ENCODE measurements around the gene TBC1D14. TPM values are rescaled to one million over a fixed set of nuclear protein-coding genes. Genes with fewer than 3 reads are reported as not detected.

TBC1D14 gene
- total and polyA plus RNA-seq, 9 of the 15 experiments (the other 6 are each of a cell fraction or from before 2014, with no cell fraction given) = 2.1 to 59.6 (median 44.8) TPM

DNA sequence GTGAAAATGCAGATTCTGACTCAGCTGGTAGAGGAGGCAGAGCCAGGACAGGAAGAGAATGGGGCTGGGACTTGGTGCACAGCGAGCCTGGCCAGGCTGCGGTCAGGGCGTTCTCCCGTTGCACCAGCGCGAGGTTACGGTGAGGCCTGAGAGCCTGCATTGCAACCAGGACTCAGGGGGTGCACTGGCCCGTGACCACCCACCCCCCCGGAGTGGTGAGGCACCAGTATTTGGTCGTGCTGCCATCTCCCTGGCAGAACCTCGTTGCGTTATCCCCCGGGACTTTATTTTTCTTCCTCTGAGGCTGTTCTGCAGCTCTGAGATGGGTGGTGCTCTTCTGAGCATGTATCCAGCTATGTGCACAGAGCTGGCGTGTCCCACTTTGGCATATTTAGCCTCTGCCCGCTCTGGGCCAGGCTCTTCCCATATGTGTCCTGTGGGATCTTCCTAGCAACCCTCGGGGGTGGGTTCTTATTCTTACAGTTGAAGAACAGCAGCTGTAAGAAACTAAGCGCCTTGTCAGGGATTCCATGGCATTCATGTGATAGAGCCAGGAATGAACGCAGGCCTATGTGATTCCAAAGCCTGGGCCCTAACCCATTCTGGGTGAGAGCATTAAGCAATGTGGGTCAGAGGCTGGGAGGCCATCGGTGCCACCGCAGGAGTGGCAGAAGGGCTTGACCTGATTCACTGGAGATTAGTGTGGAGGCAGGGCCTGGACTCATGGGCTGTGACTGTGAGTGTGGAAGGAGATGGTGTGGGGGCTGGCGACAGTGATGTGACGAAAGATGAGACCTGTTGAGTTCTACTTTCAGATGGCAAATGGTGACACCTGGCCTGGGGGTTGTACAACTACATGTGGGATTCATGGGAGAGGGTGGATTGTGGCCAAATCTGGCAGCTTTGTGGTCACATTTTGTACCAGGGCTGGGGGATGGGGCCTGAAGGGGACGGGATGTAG, 136.6 kb downstream of the TBC1D14 start:
- H3K36me3 ChIP-seq (ENCODE audit: control insufficient read depth, insufficient read depth, low read length) = peaks cover 9% of the 10 kb centered on the region; the same call in 1 of the 3 replicates
- DNase-seq (ENCODE audit: extremely low read depth in 1 of 4, low spot score in 3 of 4) (no peak), ATAC-seq (no peak), FAIRE-seq (no peak)
- no peak overlapping the region for H3K27ac ChIP-seq (ENCODE audit: extremely low read depth, low read depth, low read length)
- intact Hi-C loops (cut with micrococcal nuclease) (no loop called here), in situ Hi-C loops (cut with MboI) (no loop called here)
- H3K4me2 ChIP-seq (ENCODE audit: insufficient read depth, low read length) = no peak overlapping the region
- H3K4me3 ChIP-seq = no peak overlapping the region
- H2AFZ ChIP-seq (ENCODE audit: low read depth, low read length) = no peak overlapping the region
- H3K27me3 ChIP-seq (ENCODE audit: control insufficient read depth in 2 of 2, insufficient read depth in 2 of 2, low read length in 2 of 2) = no peaks in the 10 kb centered on the region
- 88% methylated on average over 18 of the region's 23 CpGs for WGBS (ENCODE audit: insufficient coverage, low coverage, missing lambda C conversion rate)
- H3K9me1 ChIP-seq (ENCODE audit: control insufficient read depth, insufficient read depth, low read length) = peaks cover 6% of the 10 kb centered on the region
- H4K20me1 ChIP-seq (replicated peaks; ENCODE audit: control insufficient read depth, insufficient read depth, low read length) = peaks cover 26% of the 10 kb centered on the region
- no peaks in the 10 kb centered on the region for H3K9me3 ChIP-seq (replicated peaks; ENCODE audit: control insufficient read depth, insufficient read depth, low read depth, low read length)
- ChIA-PET CTCF (ENCODE audit: low intra/inter-chr PET ratio) (no interaction called here), POLR2A (interaction anchor here (0.6 to 2.0 kb wide), 7 partner anchors 8 to 641 kb away, joined by 4 to 13 read pairs (median 5); partner anchors contain the start of gene GRPEL1)
- peak overlapping the region in 1 of 2 experiments; percentile 82; a peak in 2 of 4 replicates for H3K9ac ChIP-seq (ENCODE audit: insufficient read depth in 1 of 2, low read depth in 2 of 2, low read length in 2 of 2)
- H3K79me2 ChIP-seq (ENCODE audit: control insufficient read depth, insufficient read depth, low read length) = peaks cover 69% of the 10 kb centered on the region
- peaks cover 17 to 60% of the 10 kb centered on the region in 2 experiments; a peak in 4 of 5 replicates for H3K4me1 ChIP-seq (replicated peaks in 1 of 2; ENCODE audit: control insufficient read depth in 2 of 2, insufficient read depth in 2 of 2, low read length in 2 of 2)
- BruUV-seq (replicated peaks) = no TSS peak
- no peak for TF ChIP-seq TGIF2 (CRISPR knock-in tag; IDR thresholded peaks at IDR 0.05)
- TF ChIP-seq, protein P1, sequence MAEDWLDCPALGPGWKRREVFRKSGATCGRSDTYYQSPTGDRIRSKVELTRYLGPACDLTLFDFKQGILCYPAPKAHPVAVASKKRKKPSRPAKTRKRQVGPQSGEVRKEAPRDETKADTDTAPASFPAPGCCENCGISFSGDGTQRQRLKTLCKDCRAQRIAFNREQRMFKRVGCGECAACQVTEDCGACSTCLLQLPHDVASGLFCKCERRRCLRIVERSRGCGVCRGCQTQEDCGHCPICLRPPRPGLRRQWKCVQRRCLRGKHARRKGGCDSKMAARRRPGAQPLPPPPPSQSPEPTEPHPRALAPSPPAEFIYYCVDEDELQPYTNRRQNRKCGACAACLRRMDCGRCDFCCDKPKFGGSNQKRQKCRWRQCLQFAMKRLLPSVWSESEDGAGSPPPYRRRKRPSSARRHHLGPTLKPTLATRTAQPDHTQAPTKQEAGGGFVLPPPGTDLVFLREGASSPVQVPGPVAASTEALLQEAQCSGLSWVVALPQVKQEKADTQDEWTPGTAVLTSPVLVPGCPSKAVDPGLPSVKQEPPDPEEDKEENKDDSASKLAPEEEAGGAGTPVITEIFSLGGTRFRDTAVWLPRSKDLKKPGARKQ (CRISPR knock-in tag; IDR thresholded peaks at IDR 0.05) = no peak
- TF ChIP-seq ZFPM2 (CRISPR knock-in tag; IDR thresholded peaks at IDR 0.05) = no peak
- no peak for TF ChIP-seq TRIM24 (IDR thresholded peaks at IDR 0.05)
- no peak for TF ChIP-seq ZNF436 (CRISPR knock-in tag; IDR thresholded peaks at IDR 0.05)
- no peak for TF ChIP-seq TAL1 (IDR thresholded peaks at IDR 0.05)
- TF ChIP-seq, protein P2, sequence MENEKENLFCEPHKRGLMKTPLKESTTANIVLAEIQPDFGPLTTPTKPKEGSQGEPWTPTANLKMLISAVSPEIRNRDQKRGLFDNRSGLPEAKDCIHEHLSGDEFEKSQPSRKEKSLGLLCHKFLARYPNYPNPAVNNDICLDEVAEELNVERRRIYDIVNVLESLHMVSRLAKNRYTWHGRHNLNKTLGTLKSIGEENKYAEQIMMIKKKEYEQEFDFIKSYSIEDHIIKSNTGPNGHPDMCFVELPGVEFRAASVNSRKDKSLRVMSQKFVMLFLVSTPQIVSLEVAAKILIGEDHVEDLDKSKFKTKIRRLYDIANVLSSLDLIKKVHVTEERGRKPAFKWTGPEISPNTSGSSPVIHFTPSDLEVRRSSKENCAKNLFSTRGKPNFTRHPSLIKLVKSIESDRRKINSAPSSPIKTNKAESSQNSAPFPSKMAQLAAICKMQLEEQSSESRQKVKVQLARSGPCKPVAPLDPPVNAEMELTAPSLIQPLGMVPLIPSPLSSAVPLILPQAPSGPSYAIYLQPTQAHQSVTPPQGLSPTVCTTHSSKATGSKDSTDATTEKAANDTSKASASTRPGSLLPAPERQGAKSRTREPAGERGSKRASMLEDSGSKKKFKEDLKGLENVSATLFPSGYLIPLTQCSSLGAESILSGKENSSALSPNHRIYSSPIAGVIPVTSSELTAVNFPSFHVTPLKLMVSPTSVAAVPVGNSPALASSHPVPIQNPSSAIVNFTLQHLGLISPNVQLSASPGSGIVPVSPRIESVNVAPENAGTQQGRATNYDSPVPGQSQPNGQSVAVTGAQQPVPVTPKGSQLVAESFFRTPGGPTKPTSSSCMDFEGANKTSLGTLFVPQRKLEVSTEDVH (IDR thresholded peaks at IDR 0.05; ENCODE audit: low read depth, partially characterized antibody) = no peak
- no peak for TF ChIP-seq NCOA2 (IDR thresholded peaks at IDR 0.05; ENCODE audit: partially characterized antibody in 2 of 2)
- no peak for TF ChIP-seq ZSCAN29 (IDR thresholded peaks at IDR 0.05)
- no peak for TF ChIP-seq DDX20 (tag; IDR thresholded peaks at IDR 0.05; ENCODE audit: low read depth)
- TF ChIP-seq RBM14 (IDR thresholded peaks at IDR 0.05; ENCODE audit: borderline replicate concordance, insufficient read depth, low read depth, low read length) = no peak
- TF ChIP-seq WHSC1 (IDR thresholded peaks at IDR 0.05; ENCODE audit: low read length) = no peak
- TF ChIP-seq ZNF561 (CRISPR knock-in tag; conservative IDR thresholded peaks at IDR 0.05) = no peak
- TF ChIP-seq, protein P3, sequence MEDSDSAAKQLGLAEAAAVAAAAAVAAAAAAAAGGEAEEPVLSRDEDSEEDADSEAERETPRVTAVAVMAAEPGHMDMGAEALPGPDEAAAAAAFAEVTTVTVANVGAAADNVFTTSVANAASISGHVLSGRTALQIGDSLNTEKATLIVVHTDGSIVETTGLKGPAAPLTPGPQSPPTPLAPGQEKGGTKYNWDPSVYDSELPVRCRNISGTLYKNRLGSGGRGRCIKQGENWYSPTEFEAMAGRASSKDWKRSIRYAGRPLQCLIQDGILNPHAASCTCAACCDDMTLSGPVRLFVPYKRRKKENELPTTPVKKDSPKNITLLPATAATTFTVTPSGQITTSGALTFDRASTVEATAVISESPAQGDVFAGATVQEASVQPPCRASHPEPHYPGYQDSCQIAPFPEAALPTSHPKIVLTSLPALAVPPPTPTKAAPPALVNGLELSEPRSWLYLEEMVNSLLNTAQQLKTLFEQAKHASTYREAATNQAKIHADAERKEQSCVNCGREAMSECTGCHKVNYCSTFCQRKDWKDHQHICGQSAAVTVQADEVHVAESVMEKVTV (CRISPR knock-in tag; IDR thresholded peaks at IDR 0.05) = no peak

Measured in K562 (cell line).